ENCODE results near the gene NAALADL1. TPM values are rescaled to one million over a fixed set of nuclear protein-coding genes. Genes with fewer than 3 reads are reported as not detected.

NAALADL1 gene
- total and polyA plus RNA-seq, 7 experiments from 2014 or later, result 12.2 to 25.3 (median 18.8) TPM

GRCh38 chr11:65090628-65091027, 32.3 kb upstream of the NAALADL1 start:
- Mint-ChIP-seq H3K36me3 (peaks cover 0 to 20% (median 10%) of the 10 kb centered on the region in 5 donors), H3K9me3 (no peaks in the 10 kb centered on the region), H3K4me1 (peaks cover 4 to 7% (median 5%) of the 10 kb centered on the region in 7 donors), H3K4me3 (no peak overlapping the region), H3K27ac (no peak overlapping the region), H3K27me3 (no peaks in the 10 kb centered on the region)
- no peaks in the 10 kb centered on the region for H3K27me3 ChIP-seq (ENCODE audit: control insufficient read depth in 2 of 2, insufficient read depth in 2 of 2, low read length in 2 of 2)
- ChIA-PET CTCF (interaction anchor here (0.8 to 1.3 kb wide), 2 partner anchors 18 to 23 kb away, joined by 3 read pairs; no protein-coding TSS in a partner anchor), POLR2A (interaction anchor here (1.1 to 1.6 kb wide), 3 partner anchors 13 to 44 kb away, joined by 4 to 5 read pairs (median 4); partner anchors contain the start of gene SYVN1)
- H3K4me1 ChIP-seq (ENCODE audit: control insufficient read depth in 2 of 2, insufficient read depth in 2 of 2, low read length in 2 of 2), result peaks cover 1% of the 10 kb centered on the region in 2 donors
- ATAC-seq (no peak), DNase-seq (no peak)
- no peak overlapping the region for H3K27ac ChIP-seq (ENCODE audit: low read depth, low read length)
- intact Hi-C loops (cut with micrococcal nuclease), result no loop called here
- no peak overlapping the region for H3K4me3 ChIP-seq (ENCODE audit: low read length)
- H3K36me3 ChIP-seq (ENCODE audit: control insufficient read depth in 2 of 3, insufficient read depth in 3 of 3, low read length in 3 of 3), result peaks cover 0 to 41% (median 6%) of the 10 kb centered on the region in 3 experiments
- H3K9me3 ChIP-seq (ENCODE audit: control insufficient read depth in 2 of 3, low read length in 3 of 3), result no peaks in the 10 kb centered on the region

- H3K27me3 Mint-ChIP-seq, result no peaks in the 10 kb centered on the region
- no peak overlapping the region for H3K4me3 ChIP-seq (ENCODE audit: low read length)
- no peak for ATAC-seq
- DNase-seq, result no peak
- CTCF ChIA-PET, result interaction anchor here (1.2 to 1.3 kb wide), 2 partner anchors 24 to 29 kb away, joined by 3 to 4 read pairs; no protein-coding TSS in a partner anchor
- H3K9me3 ChIP-seq (ENCODE audit: control insufficient read depth in 2 of 3, low read length in 3 of 3), result no peaks in the 10 kb centered on the region
- H3K4me1 Mint-ChIP-seq, result peaks cover 7 to 15% (median 12%) of the 10 kb centered on the region in 7 donors
- no peaks in the 10 kb centered on the region for H3K27me3 ChIP-seq (ENCODE audit: control insufficient read depth in 2 of 2, insufficient read depth in 2 of 2, low read length in 2 of 2)
- peaks cover 0 to 43% (median 11%) of the 10 kb centered on the region in 3 experiments for H3K36me3 ChIP-seq (ENCODE audit: control insufficient read depth in 2 of 3, insufficient read depth in 3 of 3, low read length in 3 of 3)
- intact Hi-C loops (cut with micrococcal nuclease), result loop anchor here in 1 of 2 donors (10.0 kb wide), 1 partner anchor 245 kb away; the partner anchor contains the start of gene CDC42BPG
- H3K27ac ChIP-seq (ENCODE audit: low read depth, low read length), result no peak overlapping the region
- H3K4me1 ChIP-seq (ENCODE audit: control insufficient read depth in 2 of 2, insufficient read depth in 2 of 2, low read length in 2 of 2), result peaks cover 6 to 9% of the 10 kb centered on the region in 2 donors
- H3K9me3 Mint-ChIP-seq, result peaks cover 0 to 3% (median 0%) of the 10 kb centered on the region in 11 donors
- H3K36me3 Mint-ChIP-seq, result peaks cover 0 to 22% (median 12%) of the 10 kb centered on the region in 5 donors
- no peak overlapping the region for H3K27ac Mint-ChIP-seq
- POLR2A ChIA-PET, result interaction anchor here (0.8 to 1.4 kb wide), 2 partner anchors 14 to 27 kb away, joined by 3 to 4 read pairs; no protein-coding TSS in a partner anchor
- H3K4me3 Mint-ChIP-seq, result no peak overlapping the region
These were observed 31.3 kb upstream of the NAALADL1 start for GRCh38 chr11:65089621-65090020.

GRCh38 chr11:65087827-65088226, 29.5 kb upstream of the NAALADL1 start:
- H3K36me3 Mint-ChIP-seq, result peaks cover 0 to 22% (median 17%) of the 10 kb centered on the region in 5 donors
- H3K9me3 Mint-ChIP-seq, result peaks cover 0 to 8% (median 0%) of the 10 kb centered on the region in 11 donors
- DNase-seq (no peak), ATAC-seq (no peak)
- no peak overlapping the region for H3K4me3 Mint-ChIP-seq
- ChIA-PET CTCF (no interaction called here), POLR2A (interaction anchor here (3.2 kb wide), 1 partner anchor 34 kb away, joined by 22 read pairs; the partner anchor contains the start of genes FAU and MRPL49)
- H3K27me3 Mint-ChIP-seq, result peaks cover 0 to 4% (median 0%) of the 10 kb centered on the region in 5 donors
- Histone ChIP-seq H3K27me3 (ENCODE audit: control insufficient read depth in 2 of 2, insufficient read depth in 2 of 2, low read length in 2 of 2) (no peaks in the 10 kb centered on the region), H3K27ac (ENCODE audit: low read depth, low read length) (no peak overlapping the region), H3K36me3 (ENCODE audit: control insufficient read depth in 2 of 3, insufficient read depth in 3 of 3, low read length in 3 of 3) (peaks cover 0 to 43% (median 11%) of the 10 kb centered on the region in 3 experiments), H3K9me3 (ENCODE audit: control insufficient read depth in 2 of 3, low read length in 3 of 3) (no peaks in the 10 kb centered on the region), H3K4me1 (ENCODE audit: control insufficient read depth in 2 of 2, insufficient read depth in 2 of 2, low read length in 2 of 2) (peaks cover 13 to 14% of the 10 kb centered on the region in 2 donors), H3K4me3 (ENCODE audit: low read length) (no peak overlapping the region)
- peak overlapping the region in 1 of 9 donors; percentile 10 for H3K27ac Mint-ChIP-seq
- peaks cover 20 to 33% (median 25%) of the 10 kb centered on the region in 7 donors for H3K4me1 Mint-ChIP-seq
- intact Hi-C loops (cut with micrococcal nuclease), result loop anchor here in 1 of 2 donors (10.0 kb wide), 1 partner anchor 243 kb away; the partner anchor contains the start of gene CDC42BPG

GRCh38 chr11:65087216-65087615, 28.9 kb upstream of the NAALADL1 start:
- peaks cover 0 to 4% (median 0%) of the 10 kb centered on the region in 5 donors for H3K27me3 Mint-ChIP-seq

GRCh38 chr11:65086809-65087208, 28.5 kb upstream of the NAALADL1 start:
- Mint-ChIP-seq H3K9me3 (peaks cover 0 to 8% (median 0%) of the 10 kb centered on the region in 11 donors), H3K36me3 (peaks cover 0 to 22% (median 17%) of the 10 kb centered on the region in 5 donors), H3K27ac (peak overlapping the region in 1 of 9 donors; percentile 36), H3K4me3 (peak overlapping the region in 2 of 10 donors; percentile 15 to 42), H3K27me3 (peaks cover 0 to 4% (median 0%) of the 10 kb centered on the region in 5 donors), H3K4me1 (peaks cover 20 to 34% (median 27%) of the 10 kb centered on the region in 7 donors)
- Histone ChIP-seq H3K4me3 (ENCODE audit: low read length) (no peak overlapping the region), H3K36me3 (ENCODE audit: control insufficient read depth in 2 of 3, insufficient read depth in 3 of 3, low read length in 3 of 3) (peaks cover 0 to 43% (median 11%) of the 10 kb centered on the region in 3 experiments), H3K4me1 (ENCODE audit: control insufficient read depth in 2 of 2, insufficient read depth in 2 of 2, low read length in 2 of 2) (peaks cover 13 to 14% of the 10 kb centered on the region in 2 donors), H3K27ac (ENCODE audit: low read depth, low read length) (no peak overlapping the region), H3K9me3 (ENCODE audit: control insufficient read depth in 2 of 3, low read length in 3 of 3) (no peaks in the 10 kb centered on the region), H3K27me3 (ENCODE audit: control insufficient read depth in 2 of 2, insufficient read depth in 2 of 2, low read length in 2 of 2) (no peaks in the 10 kb centered on the region)
- POLR2A ChIA-PET, result interaction anchor here (0.6 to 3.2 kb wide), 5 partner anchors 23 to 803 kb away, joined by 3 to 22 read pairs (median 3); partner anchors contain the start of genes FAU, MRPL49 and SYVN1
- ATAC-seq (no peak), DNase-seq (no peak)
- intact Hi-C loops (cut with micrococcal nuclease), result loop anchor here in 1 of 2 donors (10.0 kb wide), 1 partner anchor 242 kb away; the partner anchor contains the start of gene CDC42BPG
- CTCF ChIA-PET, result no interaction called here

More at GRCh38 chr11:65087216-65087615, 28.9 kb upstream of the NAALADL1 start:
- Mint-ChIP-seq H3K27ac (peak overlapping the region in 2 of 9 donors; percentile 10 to 36), H3K4me3 (peak overlapping the region in 1 of 10 donors; percentile 25), H3K4me1 (peaks cover 20 to 34% (median 27%) of the 10 kb centered on the region in 7 donors), H3K9me3 (peaks cover 0 to 8% (median 0%) of the 10 kb centered on the region in 11 donors), H3K36me3 (peaks cover 0 to 22% (median 17%) of the 10 kb centered on the region in 5 donors)
- Histone ChIP-seq H3K36me3 (ENCODE audit: control insufficient read depth in 2 of 3, insufficient read depth in 3 of 3, low read length in 3 of 3) (peaks cover 0 to 43% (median 11%) of the 10 kb centered on the region in 3 experiments), H3K4me1 (ENCODE audit: control insufficient read depth in 2 of 2, insufficient read depth in 2 of 2, low read length in 2 of 2) (peaks cover 13 to 14% of the 10 kb centered on the region in 2 donors), H3K4me3 (ENCODE audit: low read length) (no peak overlapping the region), H3K27ac (ENCODE audit: low read depth, low read length) (no peak overlapping the region), H3K27me3 (ENCODE audit: control insufficient read depth in 2 of 2, insufficient read depth in 2 of 2, low read length in 2 of 2) (no peaks in the 10 kb centered on the region), H3K9me3 (ENCODE audit: control insufficient read depth in 2 of 3, low read length in 3 of 3) (no peaks in the 10 kb centered on the region)
- no peak for ATAC-seq
- ChIA-PET POLR2A (interaction anchor here (0.6 to 3.2 kb wide), 3 partner anchors 34 to 325 kb away, joined by 3 to 22 read pairs (median 12); partner anchors contain the start of genes FAU, MRPL49 and SYVN1), CTCF (no interaction called here)
- DNase-seq, result no peak
- intact Hi-C loops (cut with micrococcal nuclease), result loop anchor here in 1 of 2 donors (10.0 kb wide), 1 partner anchor 242 kb away; the partner anchor contains the start of gene CDC42BPG

- ChIA-PET POLR2A (interaction anchor here (0.7 to 3.2 kb wide), 8 partner anchors 10 to 71 kb away, joined by 3 to 22 read pairs (median 4); partner anchors contain the start of genes FAU, MRPL49, SYVN1 and VPS51), CTCF (interaction anchor here (0.8 to 1.4 kb wide), 3 partner anchors 14 to 71 kb away, joined by 3 to 7 read pairs (median 4); partner anchors contain the start of gene ARL2)
- no peaks in the 10 kb centered on the region for H3K9me3 ChIP-seq (ENCODE audit: control insufficient read depth in 2 of 3, low read length in 3 of 3)
- H3K4me1 ChIP-seq (ENCODE audit: control insufficient read depth in 2 of 2, insufficient read depth in 2 of 2, low read length in 2 of 2), result peaks cover 13 to 14% of the 10 kb centered on the region in 2 donors
- H3K36me3 ChIP-seq (ENCODE audit: control insufficient read depth in 2 of 3, insufficient read depth in 3 of 3, low read length in 3 of 3), result peaks cover 0 to 43% (median 11%) of the 10 kb centered on the region in 3 experiments
- peaks cover 20 to 43% (median 27%) of the 10 kb centered on the region in 7 donors for H3K4me1 Mint-ChIP-seq
- peaks cover 0 to 4% (median 0%) of the 10 kb centered on the region in 5 donors for H3K27me3 Mint-ChIP-seq
- H3K36me3 Mint-ChIP-seq, result peaks cover 0 to 26% (median 17%) of the 10 kb centered on the region in 5 donors
- no peak overlapping the region for H3K4me3 ChIP-seq (ENCODE audit: low read length)
- ATAC-seq (no peak), DNase-seq (no peak)
- H3K4me3 Mint-ChIP-seq, result peak overlapping the region; percentile 88 to 99 (median 93)
- H3K27ac ChIP-seq (ENCODE audit: low read depth, low read length), result peak overlapping the region; percentile 86
- peaks cover 0 to 9% (median 0%) of the 10 kb centered on the region in 11 donors for H3K9me3 Mint-ChIP-seq
- H3K27ac Mint-ChIP-seq, result peak overlapping the region; percentile 9 to 99 (median 97)
- intact Hi-C loops (cut with micrococcal nuclease), result loop anchor here in 1 of 2 donors (10.0 kb wide), 1 partner anchor 241 kb away; the partner anchor contains the start of gene CDC42BPG
- H3K27me3 ChIP-seq (ENCODE audit: control insufficient read depth in 2 of 2, insufficient read depth in 2 of 2, low read length in 2 of 2), result no peaks in the 10 kb centered on the region
These were observed 27.1 kb upstream of the NAALADL1 start for GRCh38 chr11:65085446-65085845.
